HG02885 (cell line): Measurements from ENCODE around the gene FHIT.

Source experiments
- ATAC-seq: cut with Tn5 transposase; IDR thresholded peaks from one replicate; pipeline ENCODE4 v1.9.1; 2021; ENCODE audit warnings: mild to moderate bottlenecking; ENCODE audit not compliant: unreplicated experiment, poor library complexity

Gene FHIT

GRCh38 chr3:60610441-60611112 lies 640.7 kb downstream of the FHIT start:
- ATAC-seq: no peak

- ATAC-seq: no peak
Observed at GRCh38 chr3:60609446-60609845, 641.8 kb downstream of the FHIT start.

- no peak for ATAC-seq
Observed at GRCh38 chr3:60603860-60604259, 647.4 kb downstream of the FHIT start.

- ATAC-seq: no peak
Observed at GRCh38 chr3:60600848-60601247, 650.4 kb downstream of the FHIT start.

GRCh38 chr3:60599586-60599985 lies 651.7 kb downstream of the FHIT start:
- no peak for ATAC-seq

- ATAC-seq: no peak
Observed at GRCh38 chr3:60598671-60599070, 652.6 kb downstream of the FHIT start.

- ATAC-seq: no peak
Observed at GRCh38 chr3:60594025-60594424, 657.2 kb downstream of the FHIT start.

- no peak for ATAC-seq
Observed at GRCh38 chr3:60591267-60591666, 660.0 kb downstream of the FHIT start.

GRCh38 chr3:60588806-60589205 lies 662.4 kb downstream of the FHIT start:
- no peak for ATAC-seq

GRCh38 chr3:60585918-60586317 lies 665.3 kb downstream of the FHIT start:
- ATAC-seq: peak; percentile 54

- no peak for ATAC-seq
Observed at GRCh38 chr3:60584250-60584649, 667.0 kb downstream of the FHIT start.

- no peak for ATAC-seq
Observed at GRCh38 chr3:60582288-60582687, 669.0 kb downstream of the FHIT start.

GRCh38 chr3:60580809-60581208 lies 670.4 kb downstream of the FHIT start:
- no peak for ATAC-seq

- ATAC-seq: no peak
Observed at GRCh38 chr3:60579734-60580133, 671.5 kb downstream of the FHIT start.

- ATAC-seq: no peak
Observed at GRCh38 chr3:60578936-60579335, 672.3 kb downstream of the FHIT start.

- no peak for ATAC-seq
Observed at GRCh38 chr3:60577601-60578000, 673.7 kb downstream of the FHIT start.

GRCh38 chr3:60575718-60576272 lies 675.5 kb downstream of the FHIT start:
- no peak for ATAC-seq

GRCh38 chr3:60574046-60574769 lies 677.0 kb downstream of the FHIT start:
- no peak for ATAC-seq

- ATAC-seq: no peak
Observed at GRCh38 chr3:60573494-60573893, 677.8 kb downstream of the FHIT start.

- ATAC-seq: no peak
Observed at GRCh38 chr3:60571511-60571910, 679.7 kb downstream of the FHIT start.

GRCh38 chr3:60557122-60557521 lies 694.1 kb downstream of the FHIT start:
- no peak for ATAC-seq
